22Rv1 (cell line): Measurements from ENCODE around the gene PRR36.

Source experiments
- CTCF ChIP-seq: fragments of 450-650 bp; IDR thresholded peaks from 2 replicates; pipeline ENCODE4 v1.5.1; 2017; ENCODE audit warnings: mild to moderate bottlenecking
- ZFX ChIP-seq: fragments of 450-650 bp; IDR thresholded peaks from 2 replicates; pipeline ENCODE4 v1.6.1; 2017; ENCODE audit warnings: antibody characterized with exemption, borderline replicate concordance

DNA sequence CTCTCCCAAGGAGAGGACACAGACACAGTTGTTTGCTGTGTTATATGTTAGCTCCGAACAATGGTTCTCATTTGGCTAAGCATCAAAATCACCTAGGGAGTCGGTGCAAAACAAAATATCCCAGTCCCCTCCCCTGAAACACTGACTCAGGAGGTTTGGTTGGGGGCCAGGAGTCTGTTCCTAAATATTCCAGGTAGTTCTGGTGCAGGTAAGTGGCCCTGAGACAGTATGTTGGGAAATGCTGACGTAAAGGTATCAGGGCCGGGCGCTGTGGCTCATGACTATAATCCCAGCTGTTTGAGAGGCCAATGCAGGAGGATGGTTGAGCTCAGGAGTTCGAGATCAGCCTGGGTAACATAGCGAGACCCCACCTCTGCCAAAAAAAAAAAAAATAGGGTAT, 27.1 kb upstream of the PRR36 start:
- no peak for TF ChIP-seq CTCF
- TF ChIP-seq ZFX, result no peak
